Upper lobe of left lung (tissue), 4 donors: ENCODE results near the gene TMEFF1.

Source experiments
- EP300 ChIP-seq, 4 donors: sonication (generic); formaldehyde crosslinking; IDR thresholded peaks; one replicate each; pipeline ENCODE4 v1.5.1; 2017; ENCODE audit warnings: antibody characterized with exemption in 4 of 4, control low read depth in 2 of 4
- POLR2AphosphoS5 ChIP-seq, 2 donors: sonication (generic); formaldehyde crosslinking; IDR thresholded peaks; one replicate each; pipeline ENCODE4 v1.5.1; 2017; ENCODE audit warnings: antibody characterized with exemption in 2 of 2
- TF ChIP-seq, protein P1 (sequence below), 6 experiments: fragments of 450-650 bp in 4 of 6; fragments of 200-600 bp in 2 of 6; sonication (generic) in 2 of 6; IDR thresholded peaks; one replicate each; pipeline ENCODE4 v1.5.1; 2016 to 2019; ENCODE audit warnings: antibody characterized with exemption in 6 of 6

DNA sequence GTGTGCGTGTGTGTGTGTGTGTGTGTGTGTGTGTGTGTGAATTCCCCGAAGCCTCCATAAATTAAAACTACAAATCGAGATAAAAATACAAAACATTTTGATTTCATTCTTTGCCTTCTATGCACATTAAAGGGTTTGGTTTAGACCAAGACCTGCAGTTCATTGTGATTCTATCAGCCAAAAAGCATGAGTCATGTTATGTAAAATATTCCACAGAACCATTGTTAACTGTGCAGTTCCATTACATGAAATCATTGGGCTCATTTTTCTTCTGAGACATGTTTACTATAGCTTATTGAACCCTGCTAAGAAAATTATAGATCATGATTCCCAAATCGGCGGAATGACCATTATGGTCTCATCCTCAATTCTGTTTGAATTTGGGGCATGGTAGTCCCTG is 116.6 kb downstream of the TMEFF1 start:
- TF ChIP-seq, protein P1, sequence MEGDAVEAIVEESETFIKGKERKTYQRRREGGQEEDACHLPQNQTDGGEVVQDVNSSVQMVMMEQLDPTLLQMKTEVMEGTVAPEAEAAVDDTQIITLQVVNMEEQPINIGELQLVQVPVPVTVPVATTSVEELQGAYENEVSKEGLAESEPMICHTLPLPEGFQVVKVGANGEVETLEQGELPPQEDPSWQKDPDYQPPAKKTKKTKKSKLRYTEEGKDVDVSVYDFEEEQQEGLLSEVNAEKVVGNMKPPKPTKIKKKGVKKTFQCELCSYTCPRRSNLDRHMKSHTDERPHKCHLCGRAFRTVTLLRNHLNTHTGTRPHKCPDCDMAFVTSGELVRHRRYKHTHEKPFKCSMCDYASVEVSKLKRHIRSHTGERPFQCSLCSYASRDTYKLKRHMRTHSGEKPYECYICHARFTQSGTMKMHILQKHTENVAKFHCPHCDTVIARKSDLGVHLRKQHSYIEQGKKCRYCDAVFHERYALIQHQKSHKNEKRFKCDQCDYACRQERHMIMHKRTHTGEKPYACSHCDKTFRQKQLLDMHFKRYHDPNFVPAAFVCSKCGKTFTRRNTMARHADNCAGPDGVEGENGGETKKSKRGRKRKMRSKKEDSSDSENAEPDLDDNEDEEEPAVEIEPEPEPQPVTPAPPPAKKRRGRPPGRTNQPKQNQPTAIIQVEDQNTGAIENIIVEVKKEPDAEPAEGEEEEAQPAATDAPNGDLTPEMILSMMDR (IDR thresholded peaks at IDR 0.05), result no peak
- TF ChIP-seq POLR2AphosphoS5 (IDR thresholded peaks at IDR 0.05), result no peak
- TF ChIP-seq EP300 (IDR thresholded peaks at IDR 0.05), result no peak
